GM12878 (cell line): ENCODE results near the gene DARS1. TPM values are rescaled to one million over a fixed set of nuclear protein-coding genes. Genes with fewer than 3 reads are reported as not detected.
A peak's percentile ranks its signal among the peaks of the same experiment; 100 is the strongest.

Source experiments
- ATF3 ChIP-seq: IDR thresholded peaks from 2 replicates; pipeline ENCODE4 v1.6.1; 2011; ENCODE audit warnings: low read depth, mild to moderate bottlenecking, low read length, moderate library complexity, borderline replicate concordance; ENCODE audit errors: extremely low read depth
- CEBPB ChIP-seq, 2 experiments: fragments of 150-350 bp in 1 of 2; IDR thresholded peaks; 2 replicates each; pipeline ENCODE4 v1.6.1; 2012 to 2014; ENCODE audit warnings: low read depth in 2 of 2, low read length in 2 of 2, borderline replicate concordance in 1 of 2, inconsistent platforms in 1 of 2
- CHD4 ChIP-seq: fragments of 200-600 bp; sonication (generic); IDR thresholded peaks from 2 replicates; pipeline ENCODE4 v1.6.1; 2016; ENCODE audit warnings: mild to moderate bottlenecking
- CREB1 ChIP-seq: IDR thresholded peaks from 2 replicates; pipeline ENCODE4 v1.6.1; 2012; ENCODE audit warnings: low read depth, mild to moderate bottlenecking, inconsistent platforms
- CTCF ChIP-seq, 3 experiments: IDR thresholded peaks in 2 of 3; conservative IDR thresholded peaks in 1 of 3; 2 replicates each; pipeline ENCODE4 v1.5.1; 2011; ENCODE audit warnings: low read depth in 3 of 3, low read length in 3 of 3, mild to moderate bottlenecking in 3 of 3, control low read depth in 2 of 3, moderate library complexity in 2 of 3, inconsistent platforms in 1 of 3, mixed read lengths in 1 of 3; ENCODE audit not compliant: control insufficient read depth in 2 of 3, insufficient read depth in 1 of 3; ENCODE audit errors: extremely low read depth in 1 of 3
- GABPA ChIP-seq: IDR thresholded peaks from 2 replicates; pipeline ENCODE4 v1.6.1; 2014; ENCODE audit warnings: antibody characterized with exemption, low read depth, mild to moderate bottlenecking, inconsistent platforms
- HDAC2 ChIP-seq: fragments of 200-600 bp; sonication (generic); IDR thresholded peaks from 2 replicates; pipeline ENCODE4 v1.6.1; 2017
- MYC ChIP-seq: IDR thresholded peaks from 2 replicates; pipeline ENCODE4 v1.6.1; 2011; ENCODE audit warnings: mild to moderate bottlenecking, low read length, moderate library complexity, inconsistent platforms; ENCODE audit not compliant: insufficient read depth, insufficient replicate concordance, insufficient read length, severe bottlenecking
- POLR2A ChIP-seq: IDR thresholded peaks from 2 replicates; pipeline ENCODE4 v1.6.1; 2011; ENCODE audit warnings: low read depth, mild to moderate bottlenecking, low read length
- RB1 ChIP-seq: fragments of 450-650 bp; formaldehyde crosslinking; IDR thresholded peaks from 2 replicates; pipeline ENCODE4 v1.6.1; 2017; ENCODE audit warnings: mild to moderate bottlenecking, borderline replicate concordance
- RELA ChIP-seq: fragments of 450-650 bp; IDR thresholded peaks from 2 replicates; pipeline ENCODE4 v1.8.0; 2014; ENCODE audit warnings: borderline replicate concordance; ENCODE audit not compliant: partially characterized antibody
- REST ChIP-seq: IDR thresholded peaks from 2 replicates; pipeline ENCODE4 v1.6.1; 2012; ENCODE audit warnings: mild to moderate bottlenecking, low read depth, low read length
- RUNX3 ChIP-seq: IDR thresholded peaks from 2 replicates; pipeline ENCODE4 v1.6.1; 2012; ENCODE audit warnings: low read length, inconsistent platforms
- SUPT20H ChIP-seq: IDR thresholded peaks from 2 replicates; pipeline ENCODE4 v1.6.1; 2011; ENCODE audit warnings: low read depth, mild to moderate bottlenecking, low read length, moderate library complexity, borderline replicate concordance; ENCODE audit not compliant: control insufficient read depth
- YY1 ChIP-seq: IDR thresholded peaks from 2 replicates; pipeline ENCODE4 v1.6.1; 2011; ENCODE audit warnings: low read depth, mild to moderate bottlenecking, low read length
- ZZZ3 ChIP-seq: IDR thresholded peaks from 2 replicates; pipeline ENCODE4 v1.6.1; 2011; ENCODE audit warnings: low read depth; ENCODE audit not compliant: control insufficient read depth, insufficient read length
- polyA plus RNA-seq, 11 experiments: library from polyadenylated mRNA; depleted of rRNA in 4 of 11; unstranded in 6 of 11; stranded (reverse) in 5 of 11; fragments of >200 nt; fragmentation: Nextera tagmentation in 4 of 11; fragmentation: Illumina TruSeq in 1 of 11; extraction: Ambion mirVana in 4 of 11; extraction: Trizol in 1 of 11; gene quantifications; 1 replicate in 1 of 11; 2 replicates in 10 of 11; pipeline versions ENCODE4 v1.2.1 to v1.2.3, GENCODE V29; 2011 to 2016; ENCODE audit warnings: inconsistent platforms in 2 of 11, missing spikeins in 2 of 11, low read depth in 1 of 11
- total RNA-seq, 4 experiments: library from RNA; depleted of rRNA in 3 of 4; stranded (reverse); fragments of >200 nt in 3 of 4; fragmentation: Illumina TruSeq in 1 of 4; extraction: Trizol in 1 of 4; gene quantifications; 2 replicates each; pipeline versions ENCODE4 v1.2.1 to v1.2.3, GENCODE V29; 2013 to 2021
- TF ChIP-seq, protein P1 (sequence below): fragments of 450-650 bp; IDR thresholded peaks from 2 replicates; pipeline ENCODE4 v1.6.1; 2017; ENCODE audit warnings: low read depth, mild to moderate bottlenecking, moderate library complexity
- TF ChIP-seq, protein P2 (sequence below): IDR thresholded peaks from 2 replicates; pipeline ENCODE4 v1.6.1; 2012; ENCODE audit warnings: low read depth, low read length, improper control_type of control experiment

Gene DARS1
- total and polyA plus RNA-seq, 10 of the 15 experiments (the other 5 are each of a cell fraction or from before 2014, with no cell fraction given) = 91.0 to 387 (median 137) TPM

GRCh38 chr2:136029149-136029548 lies 43.7 kb upstream of the DARS1 start (continued):
- TF ChIP-seq REST (no peak), ATF3 (no peak), GABPA (no peak), SUPT20H (no peak), RELA (peak; percentile 28), HDAC2 (no peak), CTCF (IDR thresholded peaks at IDR 0.05 in 2 of 3, conservative IDR thresholded peaks at IDR 0.05 in 1 of 3; ENCODE audit: control insufficient read depth in 2 of 3, extremely low read depth in 1 of 3, insufficient read depth in 1 of 3, low read depth in 3 of 3, low read length in 3 of 3) (no peak), ZZZ3 (no peak), RUNX3 (peak; percentile 94), CHD4 (no peak), CREB1 (no peak), CEBPB (IDR thresholded peaks at IDR 0.05; ENCODE audit: borderline replicate concordance in 1 of 2, low read depth in 2 of 2, low read length in 2 of 2) (no peak), RB1 (no peak), YY1 (no peak), MYC (no peak), POLR2A (no peak)
- TF ChIP-seq, protein P1, sequence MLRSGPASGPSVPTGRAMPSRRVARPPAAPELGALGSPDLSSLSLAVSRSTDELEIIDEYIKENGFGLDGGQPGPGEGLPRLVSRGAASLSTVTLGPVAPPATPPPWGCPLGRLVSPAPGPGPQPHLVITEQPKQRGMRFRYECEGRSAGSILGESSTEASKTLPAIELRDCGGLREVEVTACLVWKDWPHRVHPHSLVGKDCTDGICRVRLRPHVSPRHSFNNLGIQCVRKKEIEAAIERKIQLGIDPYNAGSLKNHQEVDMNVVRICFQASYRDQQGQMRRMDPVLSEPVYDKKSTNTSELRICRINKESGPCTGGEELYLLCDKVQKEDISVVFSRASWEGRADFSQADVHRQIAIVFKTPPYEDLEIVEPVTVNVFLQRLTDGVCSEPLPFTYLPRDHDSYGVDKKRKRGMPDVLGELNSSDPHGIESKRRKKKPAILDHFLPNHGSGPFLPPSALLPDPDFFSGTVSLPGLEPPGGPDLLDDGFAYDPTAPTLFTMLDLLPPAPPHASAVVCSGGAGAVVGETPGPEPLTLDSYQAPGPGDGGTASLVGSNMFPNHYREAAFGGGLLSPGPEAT = peak; percentile 81; the same call in 1 of the 2 replicates
- TF ChIP-seq, protein P2, sequence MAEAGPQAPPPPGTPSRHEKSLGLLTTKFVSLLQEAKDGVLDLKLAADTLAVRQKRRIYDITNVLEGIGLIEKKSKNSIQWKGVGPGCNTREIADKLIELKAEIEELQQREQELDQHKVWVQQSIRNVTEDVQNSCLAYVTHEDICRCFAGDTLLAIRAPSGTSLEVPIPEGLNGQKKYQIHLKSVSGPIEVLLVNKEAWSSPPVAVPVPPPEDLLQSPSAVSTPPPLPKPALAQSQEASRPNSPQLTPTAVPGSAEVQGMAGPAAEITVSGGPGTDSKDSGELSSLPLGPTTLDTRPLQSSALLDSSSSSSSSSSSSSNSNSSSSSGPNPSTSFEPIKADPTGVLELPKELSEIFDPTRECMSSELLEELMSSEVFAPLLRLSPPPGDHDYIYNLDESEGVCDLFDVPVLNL = no peak
